Measurements from ENCODE around the gene MOSPD2.

The MOSPD2 gene

GRCh38 chrX:14936561-14936960 is 63.3 kb downstream of the MOSPD2 start:
- Histone ChIP-seq H3K27me3 (ENCODE audit: low read depth, low read length) (no peaks in the 10 kb centered on the region), H3K4me3 (ENCODE audit: low read depth in 1 of 2, low read length in 2 of 2) (no peak overlapping the region), H3K27ac (ENCODE audit: low read length) (no peak overlapping the region), H3K4me1 (ENCODE audit: control insufficient read depth in 1 of 2, insufficient read depth in 2 of 2, low read length in 2 of 2) (no peaks in the 10 kb centered on the region), H3K9me3 (ENCODE audit: control insufficient read depth in 1 of 2, low read length in 2 of 2) (no peaks in the 10 kb centered on the region), H3K36me3 (ENCODE audit: control insufficient read depth in 1 of 2, insufficient read depth in 2 of 2, low read length in 2 of 2) (no peaks in the 10 kb centered on the region)

DNA sequence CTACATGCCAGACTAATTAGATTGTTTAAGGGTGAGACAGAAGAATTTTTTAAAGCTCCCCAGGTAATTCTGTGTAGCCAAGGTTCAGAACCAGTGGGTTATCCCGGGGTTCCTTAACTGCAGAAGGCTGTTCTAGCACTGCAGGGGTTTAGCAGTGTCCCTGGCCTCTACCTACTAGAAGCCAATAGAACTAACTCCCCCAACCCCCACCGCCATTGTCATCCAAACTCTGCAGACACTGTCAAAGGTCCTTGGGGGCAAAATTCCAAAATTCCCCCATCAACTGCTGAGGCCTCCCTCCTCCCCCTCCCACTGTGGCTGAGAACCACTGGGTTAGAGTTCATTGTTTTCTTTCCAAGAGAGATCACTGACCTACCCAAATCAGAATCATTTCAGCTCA is 66.4 kb downstream of the MOSPD2 start:
- Histone ChIP-seq H3K4me3 (ENCODE audit: low read depth in 1 of 2, low read length in 2 of 2) (no peak overlapping the region), H3K4me1 (ENCODE audit: control insufficient read depth in 1 of 2, insufficient read depth in 2 of 2, low read length in 2 of 2) (no peaks in the 10 kb centered on the region), H3K27me3 (ENCODE audit: low read depth, low read length) (no peaks in the 10 kb centered on the region), H3K27ac (ENCODE audit: low read length) (no peak overlapping the region), H3K9me3 (ENCODE audit: control insufficient read depth in 1 of 2, low read length in 2 of 2) (no peaks in the 10 kb centered on the region), H3K36me3 (ENCODE audit: control insufficient read depth in 1 of 2, insufficient read depth in 2 of 2, low read length in 2 of 2) (no peaks in the 10 kb centered on the region)

- Histone ChIP-seq H3K4me3 (ENCODE audit: low read depth in 1 of 2, low read length in 2 of 2) (no peak overlapping the region), H3K36me3 (ENCODE audit: control insufficient read depth in 1 of 2, insufficient read depth in 2 of 2, low read length in 2 of 2) (no peaks in the 10 kb centered on the region), H3K9me3 (ENCODE audit: control insufficient read depth in 1 of 2, low read length in 2 of 2) (no peaks in the 10 kb centered on the region), H3K27me3 (ENCODE audit: low read depth, low read length) (no peaks in the 10 kb centered on the region), H3K27ac (ENCODE audit: low read length) (no peak overlapping the region), H3K4me1 (ENCODE audit: control insufficient read depth in 1 of 2, insufficient read depth in 2 of 2, low read length in 2 of 2) (no peaks in the 10 kb centered on the region)
Observed at GRCh38 chrX:14941301-14941700, 68.1 kb downstream of the MOSPD2 start.

- H3K27me3 ChIP-seq (ENCODE audit: low read depth, low read length), result no peaks in the 10 kb centered on the region
- H3K27ac ChIP-seq (ENCODE audit: low read length), result no peak overlapping the region
- no peaks in the 10 kb centered on the region for H3K4me1 ChIP-seq (ENCODE audit: control insufficient read depth in 1 of 2, insufficient read depth in 2 of 2, low read length in 2 of 2)
- no peaks in the 10 kb centered on the region for H3K9me3 ChIP-seq (ENCODE audit: control insufficient read depth in 1 of 2, low read length in 2 of 2)
- no peaks in the 10 kb centered on the region for H3K36me3 ChIP-seq (ENCODE audit: control insufficient read depth in 1 of 2, insufficient read depth in 2 of 2, low read length in 2 of 2)
- no peak overlapping the region for H3K4me3 ChIP-seq (ENCODE audit: low read depth in 1 of 2, low read length in 2 of 2)
Observed at GRCh38 chrX:14942341-14942740, 69.1 kb downstream of the MOSPD2 start.

DNA sequence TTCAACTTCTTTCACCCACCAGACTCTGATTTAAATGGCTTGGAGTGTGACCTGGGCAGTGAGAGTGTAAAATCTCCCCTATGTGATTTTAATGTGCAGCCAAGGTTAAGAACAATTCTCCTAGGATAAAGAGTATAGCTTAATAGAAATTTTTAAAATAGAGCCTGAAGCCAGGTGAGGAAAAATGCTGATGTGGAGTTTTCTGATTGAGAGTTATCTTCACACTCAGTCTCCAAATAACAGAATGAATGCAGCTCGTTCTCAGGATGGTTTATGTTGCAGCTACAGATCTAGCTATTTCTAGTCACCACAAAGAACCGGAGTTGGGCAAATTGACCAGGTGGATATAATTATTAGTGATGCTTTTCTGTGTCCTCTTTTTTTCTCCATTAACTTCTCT is 70.7 kb downstream of the MOSPD2 start:
- Histone ChIP-seq H3K27ac (ENCODE audit: low read length) (no peak overlapping the region), H3K9me3 (ENCODE audit: control insufficient read depth in 1 of 2, low read length in 2 of 2) (no peaks in the 10 kb centered on the region), H3K4me3 (ENCODE audit: low read depth in 1 of 2, low read length in 2 of 2) (no peak overlapping the region), H3K27me3 (ENCODE audit: low read depth, low read length) (no peaks in the 10 kb centered on the region), H3K4me1 (ENCODE audit: control insufficient read depth in 1 of 2, insufficient read depth in 2 of 2, low read length in 2 of 2) (no peaks in the 10 kb centered on the region), H3K36me3 (ENCODE audit: control insufficient read depth in 1 of 2, insufficient read depth in 2 of 2, low read length in 2 of 2) (no peaks in the 10 kb centered on the region)

DNA sequence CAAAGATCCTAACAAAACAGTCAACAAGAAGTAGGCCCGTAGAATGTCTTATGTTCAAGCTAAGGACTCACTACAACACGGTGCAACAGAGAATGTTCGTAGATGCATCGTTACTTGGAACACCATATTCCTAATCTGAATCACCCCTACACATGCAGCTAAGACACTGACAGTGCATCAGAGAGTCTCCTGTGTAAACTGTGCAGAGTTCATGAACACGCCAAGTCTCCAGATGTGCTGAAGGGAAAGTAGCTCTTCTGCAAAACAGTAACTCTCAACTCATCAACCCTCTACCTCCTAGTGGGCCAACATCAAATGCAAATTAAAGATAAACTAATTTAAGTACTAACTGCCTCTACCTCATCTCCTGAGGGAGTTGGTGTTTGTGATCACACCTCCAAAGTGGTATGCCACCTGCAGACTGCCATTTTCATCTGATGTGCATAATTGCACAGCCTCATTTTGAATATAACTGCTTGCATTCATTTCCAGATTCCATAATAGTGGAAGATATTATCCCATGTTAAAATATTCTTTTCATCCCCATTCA is 73.5 kb downstream of the MOSPD2 start:
- H3K4me1 ChIP-seq (ENCODE audit: control insufficient read depth in 1 of 2, insufficient read depth in 2 of 2, low read length in 2 of 2), result no peaks in the 10 kb centered on the region
- no peaks in the 10 kb centered on the region for H3K27me3 ChIP-seq (ENCODE audit: low read depth, low read length)
- H3K9me3 ChIP-seq (ENCODE audit: control insufficient read depth in 1 of 2, low read length in 2 of 2), result no peaks in the 10 kb centered on the region
- no peak overlapping the region for H3K4me3 ChIP-seq (ENCODE audit: low read depth in 1 of 2, low read length in 2 of 2)
- no peak overlapping the region for H3K27ac ChIP-seq (ENCODE audit: low read length)
- no peaks in the 10 kb centered on the region for H3K36me3 ChIP-seq (ENCODE audit: control insufficient read depth in 1 of 2, insufficient read depth in 2 of 2, low read length in 2 of 2)

GRCh38 chrX:14948691-14949090 is 75.5 kb downstream of the MOSPD2 start:
- no peaks in the 10 kb centered on the region for H3K4me1 ChIP-seq (ENCODE audit: control insufficient read depth in 1 of 2, insufficient read depth in 2 of 2, low read length in 2 of 2)
- H3K27me3 ChIP-seq (ENCODE audit: low read depth, low read length), result no peaks in the 10 kb centered on the region
- H3K4me3 ChIP-seq (ENCODE audit: low read depth in 1 of 2, low read length in 2 of 2), result no peak overlapping the region
- H3K36me3 ChIP-seq (ENCODE audit: control insufficient read depth in 1 of 2, insufficient read depth in 2 of 2, low read length in 2 of 2), result no peaks in the 10 kb centered on the region
- no peaks in the 10 kb centered on the region for H3K9me3 ChIP-seq (ENCODE audit: control insufficient read depth in 1 of 2, low read length in 2 of 2)
- no peak overlapping the region for H3K27ac ChIP-seq (ENCODE audit: low read length)

GRCh38 chrX:14956813-14957582 is 83.8 kb downstream of the MOSPD2 start:
- Histone ChIP-seq H3K36me3 (ENCODE audit: control insufficient read depth in 1 of 2, insufficient read depth in 2 of 2, low read length in 2 of 2) (no peaks in the 10 kb centered on the region), H3K4me3 (ENCODE audit: low read depth in 1 of 2, low read length in 2 of 2) (no peak overlapping the region), H3K27ac (ENCODE audit: low read length) (no peak overlapping the region), H3K27me3 (ENCODE audit: low read depth, low read length) (no peaks in the 10 kb centered on the region), H3K9me3 (ENCODE audit: control insufficient read depth in 1 of 2, low read length in 2 of 2) (no peaks in the 10 kb centered on the region), H3K4me1 (ENCODE audit: control insufficient read depth in 1 of 2, insufficient read depth in 2 of 2, low read length in 2 of 2) (no peaks in the 10 kb centered on the region)

- H3K36me3 ChIP-seq (ENCODE audit: control insufficient read depth in 1 of 2, insufficient read depth in 2 of 2, low read length in 2 of 2), result no peaks in the 10 kb centered on the region
- H3K27ac ChIP-seq (ENCODE audit: low read length), result no peak overlapping the region
- H3K4me1 ChIP-seq (ENCODE audit: control insufficient read depth in 1 of 2, insufficient read depth in 2 of 2, low read length in 2 of 2), result no peaks in the 10 kb centered on the region
- no peaks in the 10 kb centered on the region for H3K9me3 ChIP-seq (ENCODE audit: control insufficient read depth in 1 of 2, low read length in 2 of 2)
- H3K27me3 ChIP-seq (ENCODE audit: low read depth, low read length), result no peaks in the 10 kb centered on the region
- no peak overlapping the region for H3K4me3 ChIP-seq (ENCODE audit: low read depth in 1 of 2, low read length in 2 of 2)
Observed at GRCh38 chrX:14963447-14964236, 90.4 kb downstream of the MOSPD2 start.

DNA sequence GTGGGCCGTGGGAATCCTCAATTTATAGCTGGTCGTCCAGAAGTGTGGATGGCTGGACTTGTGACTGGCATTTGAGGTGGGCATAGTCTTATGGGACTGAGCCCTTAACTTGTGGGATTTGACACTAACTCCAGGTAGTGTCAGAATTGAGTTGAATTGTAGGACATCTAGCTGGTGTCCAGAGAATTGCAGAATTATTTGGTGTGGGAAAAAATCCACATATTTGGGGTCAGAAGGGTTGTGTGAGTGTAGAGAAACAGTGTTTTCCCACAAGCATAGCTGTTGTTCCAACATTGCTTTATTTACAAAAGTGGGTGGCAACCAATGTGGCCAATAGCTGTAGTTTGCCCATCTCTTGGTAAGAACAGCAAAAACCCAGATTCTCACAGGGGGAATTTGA is 91.3 kb downstream of the MOSPD2 start:
- H3K4me3 ChIP-seq (ENCODE audit: low read depth in 1 of 2, low read length in 2 of 2), result no peak overlapping the region

More for the DNA sequence above, 91.3 kb downstream of the MOSPD2 start:
- Histone ChIP-seq H3K27ac (ENCODE audit: low read length) (no peak overlapping the region), H3K9me3 (ENCODE audit: control insufficient read depth in 1 of 2, low read length in 2 of 2) (no peaks in the 10 kb centered on the region), H3K4me1 (ENCODE audit: control insufficient read depth in 1 of 2, insufficient read depth in 2 of 2, low read length in 2 of 2) (no peaks in the 10 kb centered on the region), H3K27me3 (ENCODE audit: low read depth, low read length) (no peaks in the 10 kb centered on the region), H3K36me3 (ENCODE audit: control insufficient read depth in 1 of 2, insufficient read depth in 2 of 2, low read length in 2 of 2) (no peaks in the 10 kb centered on the region)
